ENCODE data around the gene ROPN1.
"Not testable (repeated sequence)": the region's sequence is repeated elsewhere in the genome, so short reads cannot be mapped to it uniquely, and the experiment has no call there.

ROPN1 gene

DNA sequence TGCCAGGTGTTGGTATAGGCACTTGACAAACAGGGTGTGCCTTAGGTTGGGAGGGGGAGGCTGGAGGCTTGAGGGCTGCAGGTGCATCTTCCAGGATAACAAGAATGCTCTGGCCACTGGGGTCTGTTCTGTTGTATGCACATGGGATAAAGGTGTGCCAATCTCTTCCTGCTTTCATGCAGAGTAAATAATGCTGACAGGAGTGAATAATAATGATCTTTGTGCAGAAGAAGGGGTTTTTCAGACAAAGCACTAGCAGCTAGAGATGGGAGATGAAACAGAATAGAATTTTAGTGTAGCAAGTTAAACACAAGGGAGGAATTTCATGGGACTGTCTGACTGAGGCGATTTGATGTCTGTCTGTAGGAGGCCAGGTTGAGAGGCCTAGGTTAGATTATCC, 1.9 kb upstream of the ROPN1 start:
- no peak for FAIRE-seq

DNA sequence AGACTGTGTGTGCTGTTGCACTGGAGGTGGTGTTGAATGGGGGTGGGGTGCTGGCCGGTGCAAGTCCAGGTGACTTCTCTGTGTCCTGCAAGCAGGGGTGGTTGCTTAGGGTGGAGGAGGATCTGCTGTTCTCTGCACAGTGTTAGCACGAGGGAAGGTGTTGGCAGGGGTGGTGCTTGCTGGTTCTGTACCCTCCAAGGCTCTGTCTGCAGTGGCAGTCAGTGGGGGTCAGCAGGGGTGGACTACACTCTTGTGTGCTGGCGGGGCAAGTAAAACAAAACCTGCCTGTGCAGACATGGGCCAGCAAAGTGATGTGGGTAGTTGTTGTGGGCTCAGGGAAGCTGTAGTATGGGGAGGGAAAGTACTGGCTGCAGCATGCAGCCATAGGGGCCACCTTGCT, 5.5 kb downstream of the ROPN1 start:
- no peak for FAIRE-seq

- no peak for FAIRE-seq
Observed at GRCh38 chr3:123984957-123985356, 7.0 kb downstream of the ROPN1 start.

- FAIRE-seq, result no peak
Observed at GRCh38 chr3:123984350-123984749, 7.6 kb downstream of the ROPN1 start.

DNA sequence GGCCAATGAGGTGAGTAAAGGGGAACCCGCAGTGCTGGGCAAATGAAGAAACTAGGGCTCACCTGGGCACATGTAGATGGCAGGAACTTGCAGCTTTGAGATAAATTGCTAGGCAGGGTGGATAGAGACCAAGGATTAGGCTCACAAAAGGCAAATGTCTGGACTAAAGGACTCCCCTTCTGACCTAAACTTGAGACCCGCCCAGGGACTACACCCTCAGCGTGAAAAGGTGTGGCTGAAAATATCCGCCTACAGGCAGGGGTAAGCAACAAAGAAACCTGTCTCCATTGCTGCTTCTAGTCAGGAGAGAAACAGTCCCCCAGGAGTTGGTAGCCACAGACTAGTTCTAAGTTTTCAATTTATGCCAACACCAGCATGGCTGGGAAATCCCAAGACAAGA, 10.6 kb downstream of the ROPN1 start:
- FAIRE-seq, result not testable (repeated sequence)

GRCh38 chr3:123980539-123980938, 11.4 kb downstream of the ROPN1 start:
- FAIRE-seq, result no peak

GRCh38 chr3:123979525-123980501, 12.1 kb downstream of the ROPN1 start:
- FAIRE-seq, result peak; percentile 33

- FAIRE-seq, result not testable (repeated sequence)
Observed at GRCh38 chr3:123976904-123977303, 15.0 kb downstream of the ROPN1 start.

DNA sequence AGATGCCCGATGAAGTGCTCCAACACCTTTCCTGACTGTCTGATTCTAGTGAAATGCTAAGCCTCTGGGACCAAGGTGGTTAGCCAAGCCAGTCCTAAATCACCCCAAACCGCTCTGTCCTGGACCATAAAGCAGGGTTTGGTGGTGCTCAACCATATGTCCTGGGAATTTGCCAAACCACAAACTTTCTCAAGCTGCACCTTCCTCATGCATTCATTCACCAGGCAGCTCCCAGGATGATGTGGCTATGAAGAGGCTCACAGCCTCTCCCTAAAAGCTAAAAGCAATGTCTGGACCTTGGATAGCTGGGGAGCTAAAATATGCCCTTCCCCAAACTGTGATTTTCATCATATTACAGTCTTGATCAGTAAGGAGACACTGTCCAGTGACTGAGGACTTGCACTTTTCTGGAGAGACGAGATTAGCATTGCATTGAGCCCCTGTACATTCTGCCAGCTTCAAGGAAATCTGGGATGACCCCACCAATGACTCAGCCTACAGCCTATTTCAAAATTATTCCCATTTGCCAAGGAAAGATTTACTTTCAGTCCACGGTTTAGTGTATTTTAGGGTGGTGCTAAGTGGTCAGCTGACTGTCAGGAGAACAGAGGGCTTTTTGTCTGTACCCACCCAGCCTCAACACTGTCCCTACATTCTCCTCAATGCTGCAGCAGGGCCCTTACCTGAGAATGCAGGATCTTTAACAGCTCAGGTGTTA, 15.6 kb downstream of the ROPN1 start:
- not testable (repeated sequence) for FAIRE-seq

DNA sequence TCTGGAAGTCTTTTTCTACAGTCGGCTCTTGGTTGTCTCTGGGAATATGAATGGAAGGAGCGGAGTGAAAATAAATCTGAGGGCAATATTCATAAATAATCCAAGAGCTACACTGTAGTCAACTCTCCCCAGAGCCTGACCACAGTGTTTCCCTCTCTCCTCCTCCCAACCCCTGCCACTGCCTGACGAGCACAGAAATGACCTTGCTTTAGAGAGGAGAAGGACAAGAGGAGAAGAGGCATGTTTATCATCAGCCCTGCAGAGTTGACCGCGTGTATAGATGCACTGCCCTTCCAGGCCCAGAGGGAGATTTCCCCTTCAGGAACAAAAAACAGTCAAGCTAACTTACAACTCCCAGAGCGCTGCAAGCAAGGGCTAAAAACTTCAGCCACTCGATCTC, 16.9 kb downstream of the ROPN1 start:
- FAIRE-seq, result not testable (repeated sequence)

DNA sequence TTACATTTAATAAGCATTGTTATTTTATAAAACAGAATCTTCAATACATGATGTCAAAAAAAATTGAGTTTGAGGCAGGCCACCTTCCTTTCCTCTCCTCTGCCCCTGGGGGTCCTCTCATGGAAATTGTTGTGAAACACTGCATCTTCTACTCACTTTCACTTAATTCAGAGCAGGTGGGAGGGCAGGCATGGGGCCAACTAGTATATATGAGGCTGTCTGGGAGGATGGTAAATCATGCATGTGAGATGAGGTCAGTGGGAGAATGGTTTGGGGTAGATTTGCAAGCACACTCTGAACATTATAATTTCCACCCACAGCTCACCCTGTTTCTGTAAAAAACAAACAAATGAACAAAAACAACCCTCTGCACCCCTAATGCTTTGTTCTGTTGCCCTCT, 20.5 kb downstream of the ROPN1 start:
- no peak for FAIRE-seq

DNA sequence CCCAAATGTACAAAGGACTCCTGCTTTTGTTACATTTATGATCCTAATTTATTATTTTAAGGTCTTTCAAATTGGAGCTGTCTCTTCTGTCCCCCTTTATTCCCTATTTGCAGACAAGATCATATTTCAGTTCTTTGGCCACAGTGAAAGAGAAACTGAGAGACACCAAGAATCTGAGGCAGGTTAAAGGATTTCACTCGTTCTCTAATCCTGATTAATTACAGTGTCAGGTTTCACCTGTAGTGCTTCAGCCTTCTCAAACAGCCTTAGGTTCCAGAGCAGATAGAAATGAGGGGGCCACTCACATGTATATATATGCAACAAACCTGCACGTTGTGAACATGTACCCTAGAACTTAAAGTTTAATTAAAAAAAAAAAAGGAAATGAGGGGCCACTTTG, 24.7 kb downstream of the ROPN1 start:
- not testable (repeated sequence) for FAIRE-seq

- FAIRE-seq, result not testable (repeated sequence)
Observed at GRCh38 chr3:123966799-123967198, 25.1 kb downstream of the ROPN1 start.

- FAIRE-seq, result not testable (repeated sequence)
Observed at GRCh38 chr3:123964793-123965192, 27.1 kb downstream of the ROPN1 start.

DNA sequence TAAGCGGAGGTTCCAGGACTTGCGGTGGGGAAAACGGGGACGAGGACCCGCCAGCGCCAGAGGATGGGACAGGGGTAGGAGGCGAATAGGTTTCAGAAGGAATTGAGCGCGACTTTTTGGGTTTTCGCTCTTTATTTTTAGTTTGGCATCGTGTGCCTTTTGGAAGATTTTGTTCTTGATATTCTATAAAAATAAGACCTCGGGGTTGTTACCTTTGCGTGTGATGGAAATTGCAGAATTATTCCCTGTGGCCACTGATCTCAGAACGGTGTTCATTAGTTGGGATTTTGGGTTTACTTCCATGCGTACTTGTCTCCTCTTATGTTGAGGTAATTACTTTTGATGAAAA, 30.4 kb downstream of the ROPN1 start:
- FAIRE-seq, result no peak

DNA sequence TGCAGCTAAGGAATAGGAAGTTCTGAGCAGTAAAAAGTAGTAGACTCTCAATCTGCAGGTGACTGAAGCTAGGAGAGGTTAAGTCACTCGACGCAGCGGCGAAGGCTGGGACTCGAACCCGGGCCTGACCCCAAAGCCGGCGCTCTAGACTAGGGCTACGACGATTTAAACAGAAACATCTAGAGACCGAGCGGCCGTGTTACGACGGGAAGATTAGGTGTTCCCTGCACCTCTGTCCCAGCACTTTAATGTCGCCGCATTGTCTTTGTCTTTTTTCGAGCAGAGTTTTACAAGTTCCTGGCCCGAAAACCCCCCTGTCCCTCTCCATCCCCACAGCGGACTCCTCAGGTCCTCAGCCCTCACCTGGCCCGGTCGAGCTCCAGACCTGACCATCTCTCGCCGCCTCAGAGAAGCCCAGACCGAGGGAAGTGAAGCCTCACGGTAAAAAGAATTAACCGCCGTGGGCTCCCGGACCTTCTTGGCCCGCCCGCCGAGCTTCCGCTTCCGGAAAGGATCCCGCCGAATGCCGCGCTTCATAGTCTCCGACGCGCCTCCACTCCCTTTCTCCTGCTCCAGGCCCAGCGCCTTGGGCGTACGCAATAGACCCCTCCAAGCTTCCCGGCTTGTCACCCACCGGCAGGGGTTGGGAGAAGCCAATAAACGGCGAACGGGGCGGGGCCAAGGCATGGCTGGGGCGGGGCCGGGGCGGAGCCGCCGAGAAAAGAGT, 31.0 kb downstream of the ROPN1 start, which contains the start of gene CCDC14:
TSS of gene CCDC14 (minus strand) at position 449 of the 727 bp plus-strand sequence. CDS start at position 393, 56 bp downstream.
- peak; percentile 67 for FAIRE-seq

GRCh38 chr3:123953735-123954134, 38.2 kb downstream of the ROPN1 start:
- FAIRE-seq, result no peak

DNA sequence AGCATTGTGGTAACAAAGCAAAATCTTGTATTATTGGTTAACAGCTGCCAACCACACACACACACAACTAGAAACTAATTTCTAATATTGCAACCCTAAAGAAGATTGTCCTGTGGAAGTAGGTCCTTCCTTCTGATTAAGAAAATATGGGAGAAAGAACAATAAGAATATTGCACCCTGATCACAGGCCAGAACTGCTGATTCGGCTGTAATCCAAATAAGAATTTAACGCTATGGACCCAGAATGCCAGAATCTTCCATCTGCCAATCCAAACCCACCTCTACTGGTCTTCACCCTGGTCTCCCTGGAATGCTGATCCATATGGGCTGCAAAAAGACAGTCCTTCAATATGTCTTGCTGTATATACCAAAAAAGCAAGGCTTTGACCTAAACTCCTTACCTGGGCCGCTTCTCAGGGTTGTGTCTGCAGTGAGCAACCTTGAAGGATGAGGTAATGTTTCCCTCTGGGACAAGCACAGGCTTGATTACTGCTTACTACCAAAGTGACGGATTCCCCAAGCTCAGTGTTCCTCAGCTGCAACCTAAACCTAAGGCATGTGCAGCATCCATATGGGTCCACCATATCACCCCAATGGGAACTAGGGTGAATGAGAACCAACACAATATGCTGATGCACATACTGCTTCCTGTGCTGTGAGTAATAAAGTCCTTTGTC, 38.9 kb downstream of the ROPN1 start:
- no peak for FAIRE-seq

- no peak for FAIRE-seq
Observed at GRCh38 chr3:123951522-123952447, 40.1 kb downstream of the ROPN1 start.

DNA sequence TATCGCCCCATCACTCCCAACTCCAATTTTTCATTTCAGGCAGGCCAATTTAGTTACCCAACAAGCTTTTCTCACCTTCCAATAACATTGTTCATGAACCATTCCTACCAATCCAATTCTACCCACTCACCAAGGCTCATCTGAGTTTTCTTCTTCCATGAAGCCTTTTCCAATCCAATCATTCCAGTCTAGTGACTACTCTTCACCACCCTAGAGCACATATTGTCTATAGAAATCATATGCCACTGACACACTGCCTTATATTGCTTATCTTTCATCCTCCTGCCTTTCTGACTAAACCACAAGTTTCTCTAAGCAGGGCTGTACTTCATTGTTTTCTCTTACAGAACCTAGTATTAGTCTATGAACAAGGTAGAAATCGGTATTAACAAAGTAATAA, 42.3 kb downstream of the ROPN1 start:
- FAIRE-seq, result no peak

DNA sequence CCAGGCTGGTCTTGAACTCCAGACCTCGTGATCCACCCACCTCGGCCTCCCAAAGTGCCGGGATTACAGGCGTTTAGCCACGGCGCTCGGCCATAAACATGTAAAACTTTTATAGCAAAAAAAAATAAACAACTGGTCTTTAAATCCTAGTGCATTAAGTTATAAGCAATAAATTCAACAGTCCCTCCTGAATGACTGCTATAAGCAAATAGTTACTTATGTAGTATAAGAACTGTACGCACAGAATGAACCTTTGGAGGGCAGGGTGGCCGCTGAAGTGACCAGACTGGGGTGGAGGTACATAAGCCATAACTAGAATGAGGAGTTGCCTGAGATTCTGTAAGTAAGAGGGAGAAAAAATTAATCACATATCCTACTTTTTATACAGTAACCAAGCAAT, 43.5 kb downstream of the ROPN1 start:
- FAIRE-seq, result no peak

All from endometrium (tissue), 2 donors.